ENCODE measurements around the gene NME9.

The NME9 gene

GRCh38 chr3:138332472-138333073 lies 2.9 kb upstream of the NME9 start:
- no peaks in the 10 kb centered on the region for H3K36me3 ChIP-seq (ENCODE audit: control insufficient read depth, insufficient read depth, low read length)
- H3K27me3 ChIP-seq (ENCODE audit: control insufficient read depth, insufficient read depth, low read length), result no peaks in the 10 kb centered on the region
- H3K9me3 ChIP-seq (ENCODE audit: control insufficient read depth, insufficient read depth, low read length), result no peaks in the 10 kb centered on the region
- no peaks in the 10 kb centered on the region; the same call in 1 of the 2 replicates for H3K4me1 ChIP-seq (ENCODE audit: control insufficient read depth, insufficient read depth, low read length)
- no peak overlapping the region for H3K27ac ChIP-seq (ENCODE audit: low read length)
- WGBS (ENCODE audit: insufficient coverage, insufficient read length), result no CpG with 5 or more reads among the region's 4 CpGs
- no peak for DNase-seq (ENCODE audit: low read depth, low spot score)
- H3K4me3 ChIP-seq (ENCODE audit: low read length), result no peak overlapping the region

DNA sequence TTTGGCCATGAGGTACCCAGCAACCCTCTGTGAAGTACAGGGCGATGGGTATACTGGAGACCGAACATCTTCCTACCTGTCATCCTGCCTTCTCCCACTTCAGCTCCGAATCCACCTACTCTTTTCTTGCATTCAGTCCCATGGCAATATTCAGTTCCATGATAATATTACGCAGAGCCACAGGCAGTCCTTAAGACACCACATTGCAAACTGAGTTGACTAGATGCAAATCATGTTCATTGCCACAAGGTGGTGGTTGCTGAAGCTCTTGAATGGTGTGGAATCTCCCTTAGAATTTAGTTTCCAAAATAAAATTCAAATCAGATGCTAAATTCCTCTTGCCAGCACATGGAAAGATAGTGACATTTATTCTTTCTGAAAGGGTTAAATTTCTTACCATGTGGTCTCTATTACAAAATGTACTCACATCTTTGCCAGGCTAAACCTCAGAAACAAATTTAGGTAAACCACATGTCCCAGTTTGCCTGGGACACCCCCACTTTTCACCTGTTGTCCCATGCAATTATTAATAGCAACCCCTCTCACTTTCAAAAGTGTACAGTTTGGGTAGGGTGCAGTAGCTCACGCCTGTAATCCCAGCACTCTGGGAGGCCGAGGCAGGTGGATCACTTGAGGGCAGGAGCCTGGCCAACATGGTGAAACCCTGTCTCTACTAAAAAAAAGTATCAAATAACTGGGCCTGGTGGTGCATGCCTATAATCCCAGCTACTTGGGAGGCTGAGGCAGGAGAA lies 1.7 kb upstream of the NME9 start:
- no peaks in the 10 kb centered on the region for H3K4me1 ChIP-seq (ENCODE audit: control insufficient read depth, insufficient read depth, low read length)
- H3K9me3 ChIP-seq (ENCODE audit: control insufficient read depth, insufficient read depth, low read length), result no peaks in the 10 kb centered on the region
- no peaks in the 10 kb centered on the region for H3K27me3 ChIP-seq (ENCODE audit: control insufficient read depth, insufficient read depth, low read length)
- no peak overlapping the region for H3K4me3 ChIP-seq (ENCODE audit: low read length)
- no peaks in the 10 kb centered on the region for H3K36me3 ChIP-seq (ENCODE audit: control insufficient read depth, insufficient read depth, low read length)
- WGBS (ENCODE audit: insufficient coverage, insufficient read length), result no CpG with 5 or more reads among the region's 6 CpGs
- DNase-seq (ENCODE audit: low read depth, low spot score), result no peak
- no peak overlapping the region for H3K27ac ChIP-seq (ENCODE audit: low read length)

- WGBS (ENCODE audit: insufficient coverage, insufficient read length), result no CpG with 5 or more reads among the region's 7 CpGs
- H3K27ac ChIP-seq (ENCODE audit: low read length), result no peak overlapping the region
These were observed 288 bp upstream of the NME9 start for GRCh38 chr3:138329984-138330293.

GRCh38 chr3:138328341-138328740 lies 1.3 kb downstream of the NME9 start:
- DNase-seq (ENCODE audit: low read depth, low spot score), result no peak
- Histone ChIP-seq H3K4me3 (ENCODE audit: low read length) (no peak overlapping the region), H3K4me1 (ENCODE audit: control insufficient read depth, insufficient read depth, low read length) (no peaks in the 10 kb centered on the region), H3K27me3 (ENCODE audit: control insufficient read depth, insufficient read depth, low read length) (no peaks in the 10 kb centered on the region), H3K9me3 (ENCODE audit: control insufficient read depth, insufficient read depth, low read length) (no peaks in the 10 kb centered on the region), H3K27ac (ENCODE audit: low read length) (no peak overlapping the region), H3K36me3 (ENCODE audit: control insufficient read depth, insufficient read depth, low read length) (no peaks in the 10 kb centered on the region)
- whole genome bisulfite sequencing (ENCODE audit: insufficient coverage, insufficient read length), result no CpG with 5 or more reads among the region's 2 CpGs

More at GRCh38 chr3:138329984-138330293, 288 bp upstream of the NME9 start:
- Histone ChIP-seq H3K36me3 (ENCODE audit: control insufficient read depth, insufficient read depth, low read length) (no peaks in the 10 kb centered on the region), H3K9me3 (ENCODE audit: control insufficient read depth, insufficient read depth, low read length) (no peaks in the 10 kb centered on the region), H3K27me3 (ENCODE audit: control insufficient read depth, insufficient read depth, low read length) (no peaks in the 10 kb centered on the region), H3K4me3 (ENCODE audit: low read length) (no peak overlapping the region; the same call in 1 of the 2 replicates), H3K4me1 (ENCODE audit: control insufficient read depth, insufficient read depth, low read length) (no peaks in the 10 kb centered on the region)
- no peak for DNase-seq (ENCODE audit: low read depth, low spot score)

- Histone ChIP-seq H3K36me3 (ENCODE audit: control insufficient read depth, insufficient read depth, low read length) (no peaks in the 10 kb centered on the region), H3K27me3 (ENCODE audit: control insufficient read depth, insufficient read depth, low read length) (no peaks in the 10 kb centered on the region), H3K4me3 (ENCODE audit: low read length) (no peak overlapping the region), H3K9me3 (ENCODE audit: control insufficient read depth, insufficient read depth, low read length) (no peaks in the 10 kb centered on the region), H3K27ac (ENCODE audit: low read length) (no peak overlapping the region), H3K4me1 (ENCODE audit: control insufficient read depth, insufficient read depth, low read length) (no peaks in the 10 kb centered on the region)
- DNase-seq (ENCODE audit: low read depth, low spot score), result no peak
- WGBS (ENCODE audit: insufficient coverage, insufficient read length), result no CpG with 5 or more reads among the region's 4 CpGs
These were observed 1.8 kb downstream of the NME9 start for GRCh38 chr3:138327831-138328230.

DNA sequence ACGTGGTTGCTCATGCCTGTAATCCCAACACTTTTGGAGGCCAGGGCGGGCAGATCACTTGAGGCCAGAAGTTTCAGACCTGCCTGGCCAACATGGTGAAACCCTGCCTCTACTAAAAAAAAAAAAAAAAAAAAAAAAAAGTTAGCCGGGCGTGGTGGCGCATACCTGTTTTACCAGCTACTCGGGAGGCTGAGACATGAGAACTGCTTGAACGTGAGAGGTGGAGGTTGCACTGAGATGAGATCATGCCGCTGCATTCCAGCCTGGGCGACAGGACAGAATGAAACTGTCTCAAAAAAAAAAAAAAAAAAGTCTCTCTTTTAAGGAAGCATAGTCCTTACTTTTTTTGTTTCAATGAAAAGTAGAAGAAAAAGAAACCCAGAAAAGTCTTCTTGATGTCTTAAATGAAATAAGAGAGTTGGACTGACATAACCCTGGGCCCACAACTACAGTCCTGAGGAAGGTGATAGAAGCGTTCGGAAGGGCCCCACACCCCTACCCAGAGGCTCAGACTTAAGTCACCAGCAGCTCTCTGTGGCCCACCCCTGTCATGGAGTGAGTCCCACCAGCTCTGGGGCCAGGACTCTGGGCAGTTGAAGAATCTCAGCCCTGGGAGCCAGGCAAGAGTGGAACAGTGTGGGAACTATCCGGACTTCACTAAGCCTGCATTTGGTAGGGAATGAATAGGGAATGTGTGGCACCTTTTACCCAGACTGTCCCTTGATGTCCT lies 2.6 kb downstream of the NME9 start:
- Histone ChIP-seq H3K36me3 (ENCODE audit: control insufficient read depth, insufficient read depth, low read length) (no peaks in the 10 kb centered on the region), H3K4me3 (ENCODE audit: low read length) (no peak overlapping the region), H3K27ac (ENCODE audit: low read length) (no peak overlapping the region), H3K9me3 (ENCODE audit: control insufficient read depth, insufficient read depth, low read length) (no peaks in the 10 kb centered on the region), H3K4me1 (ENCODE audit: control insufficient read depth, insufficient read depth, low read length) (peaks cover 1% of the 10 kb centered on the region; the same call in 1 of the 2 replicates), H3K27me3 (ENCODE audit: control insufficient read depth, insufficient read depth, low read length) (no peaks in the 10 kb centered on the region)
- WGBS (ENCODE audit: insufficient coverage, insufficient read length), result no CpG with 5 or more reads among the region's 12 CpGs
- DNase-seq (ENCODE audit: low read depth, low spot score), result no peak

GRCh38 chr3:138325990-138326389 lies 3.7 kb downstream of the NME9 start:
- H3K36me3 ChIP-seq (ENCODE audit: control insufficient read depth, insufficient read depth, low read length), result no peaks in the 10 kb centered on the region
- no peak for DNase-seq (ENCODE audit: low read depth, low spot score)
- no peaks in the 10 kb centered on the region for H3K27me3 ChIP-seq (ENCODE audit: control insufficient read depth, insufficient read depth, low read length)
- H3K4me3 ChIP-seq (ENCODE audit: low read length), result no peak overlapping the region
- H3K9me3 ChIP-seq (ENCODE audit: control insufficient read depth, insufficient read depth, low read length), result no peaks in the 10 kb centered on the region
- peaks cover 1% of the 10 kb centered on the region; the same call in 1 of the 2 replicates for H3K4me1 ChIP-seq (ENCODE audit: control insufficient read depth, insufficient read depth, low read length)
- H3K27ac ChIP-seq (ENCODE audit: low read length), result no peak overlapping the region

GRCh38 chr3:138323971-138324370 lies 5.7 kb downstream of the NME9 start:
- no peak overlapping the region for H3K27ac ChIP-seq (ENCODE audit: low read length)
- no peaks in the 10 kb centered on the region for H3K9me3 ChIP-seq (ENCODE audit: control insufficient read depth, insufficient read depth, low read length)
- no peaks in the 10 kb centered on the region for H3K27me3 ChIP-seq (ENCODE audit: control insufficient read depth, insufficient read depth, low read length)
- no CpG with 5 or more reads among the region's 4 CpGs for WGBS (ENCODE audit: insufficient coverage, insufficient read length)
- no peaks in the 10 kb centered on the region for H3K36me3 ChIP-seq (ENCODE audit: control insufficient read depth, insufficient read depth, low read length)
- no peak for DNase-seq (ENCODE audit: low read depth, low spot score)
- H3K4me1 ChIP-seq (ENCODE audit: control insufficient read depth, insufficient read depth, low read length), result peaks cover 1% of the 10 kb centered on the region; the same call in 1 of the 2 replicates
- no peak overlapping the region for H3K4me3 ChIP-seq (ENCODE audit: low read length)

DNA sequence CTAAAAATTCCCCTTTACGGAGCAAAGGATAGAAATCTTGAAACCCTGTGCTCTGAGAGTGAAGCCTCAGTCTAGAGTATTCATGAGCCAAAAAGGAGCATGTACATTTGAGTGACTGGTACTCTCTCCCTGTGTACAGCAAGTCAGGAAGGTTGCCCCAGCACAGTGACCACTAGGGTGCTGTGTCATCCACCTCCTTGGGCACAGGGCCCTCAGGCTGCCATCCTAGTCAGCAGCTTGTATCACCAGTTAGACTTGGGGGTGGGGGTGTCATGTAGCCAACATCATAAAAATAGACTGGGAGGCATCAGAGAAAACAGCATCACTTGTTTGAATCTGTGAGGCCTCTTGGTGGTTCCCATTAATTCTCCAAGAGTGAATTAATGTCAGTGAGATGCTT lies 12.0 kb downstream of the NME9 start:
- Histone ChIP-seq H3K9me3 (ENCODE audit: control insufficient read depth, insufficient read depth, low read length) (no peaks in the 10 kb centered on the region), H3K27ac (ENCODE audit: low read length) (no peak overlapping the region), H3K4me3 (ENCODE audit: low read length) (no peak overlapping the region), H3K36me3 (ENCODE audit: control insufficient read depth, insufficient read depth, low read length) (no peaks in the 10 kb centered on the region), H3K4me1 (ENCODE audit: control insufficient read depth, insufficient read depth, low read length) (peaks cover 1% of the 10 kb centered on the region; the same call in 1 of the 2 replicates), H3K27me3 (ENCODE audit: control insufficient read depth, insufficient read depth, low read length) (no peaks in the 10 kb centered on the region)
- WGBS (ENCODE audit: insufficient coverage, insufficient read length), result no CpG with 5 or more reads among the region's 1 CpG
- DNase-seq (ENCODE audit: low read depth, low spot score), result no peak

DNA sequence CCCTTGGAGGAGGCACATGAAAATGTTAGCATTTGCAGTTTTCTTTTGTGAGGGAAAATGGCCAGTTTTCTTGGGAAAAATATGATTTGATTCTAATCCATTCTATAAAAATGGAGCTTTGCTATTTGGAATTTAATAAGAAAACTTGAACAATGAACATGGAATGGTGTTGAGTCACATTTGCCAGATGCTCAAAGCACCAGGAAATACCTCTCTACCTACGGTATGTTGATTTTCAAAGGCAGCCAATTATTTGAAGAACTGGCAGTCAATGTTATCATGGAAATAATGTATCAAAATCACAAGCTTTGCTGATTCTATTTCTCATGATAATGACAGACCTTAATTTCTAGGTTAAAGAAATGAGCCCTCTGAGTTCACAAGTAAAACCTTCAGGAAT lies 14.9 kb downstream of the NME9 start:
- no peaks in the 10 kb centered on the region for H3K4me1 ChIP-seq (ENCODE audit: control insufficient read depth, insufficient read depth, low read length)
- H3K36me3 ChIP-seq (ENCODE audit: control insufficient read depth, insufficient read depth, low read length), result no peaks in the 10 kb centered on the region
- WGBS (ENCODE audit: insufficient coverage, insufficient read length), result no CpG with 5 or more reads among the region's 1 CpG
- no peak for DNase-seq (ENCODE audit: low read depth, low spot score)
- no peak overlapping the region for H3K27ac ChIP-seq (ENCODE audit: low read length)
- H3K4me3 ChIP-seq (ENCODE audit: low read length), result no peak overlapping the region
- H3K9me3 ChIP-seq (ENCODE audit: control insufficient read depth, insufficient read depth, low read length), result no peaks in the 10 kb centered on the region
- H3K27me3 ChIP-seq (ENCODE audit: control insufficient read depth, insufficient read depth, low read length), result no peaks in the 10 kb centered on the region
